Retinal pigment epithelial cell (primary cell): ENCODE results near the gene PTPRS.

Experiments used
- DNase-seq: peaks from one replicate; pipeline ENCODE4 v3.0.0-alpha.2; 2010; ENCODE audit warnings: low read depth
- H3K4me3 ChIP-seq: 2 replicates; pipeline ENCODE4 v1.5.1; 2011; ENCODE audit warnings: mild to moderate bottlenecking, low read length, control low read depth, moderate library complexity
- CTCF ChIP-seq: conservative IDR thresholded peaks from 2 replicates; pipeline ENCODE4 v1.5.1; 2011; ENCODE audit warnings: low read depth, low read length, control low read depth, inconsistent platforms

PTPRS gene

GRCh38 chr19:5354403-5354802, 13.8 kb upstream of the PTPRS start:
- DNase-seq, result no peak
- TF ChIP-seq CTCF, result peak; percentile 54
- H3K4me3 ChIP-seq, result no peak overlapping the region

- no peak overlapping the region for H3K4me3 ChIP-seq
- no peak for DNase-seq
- no peak for TF ChIP-seq CTCF
Measured at GRCh38 chr19:5352229-5352763, 11.7 kb upstream of the PTPRS start.

GRCh38 chr19:5351731-5352228, 11.2 kb upstream of the PTPRS start:
- no peak overlapping the region for H3K4me3 ChIP-seq
- DNase-seq, result no peak
- no peak for TF ChIP-seq CTCF

GRCh38 chr19:5349041-5349440, 8.4 kb upstream of the PTPRS start:
- H3K4me3 ChIP-seq, result no peak overlapping the region
- no peak for TF ChIP-seq CTCF
- DNase-seq, result no peak

GRCh38 chr19:5345895-5346386, 5.3 kb upstream of the PTPRS start:
- peak; percentile 41 for DNase-seq
- TF ChIP-seq CTCF, result no peak

GRCh38 chr19:5343848-5344247, 3.2 kb upstream of the PTPRS start:
- no peak for TF ChIP-seq CTCF
- H3K4me3 ChIP-seq, result no peak overlapping the region
- no peak for DNase-seq

More at GRCh38 chr19:5345895-5346386, 5.3 kb upstream of the PTPRS start:
- H3K4me3 ChIP-seq, result no peak overlapping the region

- H3K4me3 ChIP-seq, result no peak overlapping the region
- no peak for TF ChIP-seq CTCF
- DNase-seq, result no peak
Measured at GRCh38 chr19:5342573-5343201, 2.1 kb upstream of the PTPRS start.
